AG09309 (cell line): ENCODE results near the gene INTS2.
A peak's percentile ranks its signal among the peaks of the same experiment; 100 is the strongest.
"Not testable (repeated sequence)": the region's sequence is repeated elsewhere in the genome, so short reads cannot be mapped to it uniquely, and the experiment has no call there.

Experiments used
- DNase-seq: peaks from one replicate; pipeline ENCODE4 v3.0.0-alpha.2; 2010; ENCODE audit warnings: low read depth
- H3K4me3 ChIP-seq: 2 replicates; pipeline ENCODE4 v1.5.1; 2011; ENCODE audit warnings: mild to moderate bottlenecking, low read depth, low read length, moderate library complexity; ENCODE audit not compliant: control insufficient read depth
- CTCF ChIP-seq: IDR thresholded peaks from 2 replicates; pipeline ENCODE4 v1.5.1; 2011; ENCODE audit warnings: mild to moderate bottlenecking, low read depth, low read length, inconsistent platforms; ENCODE audit not compliant: insufficient read depth, control insufficient read depth; ENCODE audit errors: missing control alignments

Gene INTS2

DNA sequence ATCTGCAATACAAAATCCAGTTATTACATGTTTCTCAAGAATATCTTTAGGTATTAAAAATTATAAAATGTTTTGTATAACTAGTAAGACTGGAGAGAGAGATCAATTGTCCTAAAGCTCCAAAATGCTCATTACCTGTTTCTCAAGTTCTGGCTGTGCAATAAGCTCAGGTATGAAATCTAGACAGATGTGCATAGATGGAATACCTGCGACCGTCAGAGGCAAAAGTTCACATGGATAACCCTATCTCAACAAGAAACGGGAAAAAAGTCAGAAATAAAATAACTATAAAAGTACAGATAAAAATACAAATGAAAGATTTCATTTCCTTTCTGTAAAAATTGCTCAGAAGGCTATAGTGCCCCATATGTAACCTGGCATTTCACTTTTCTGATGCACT, 58.6 kb downstream of the INTS2 start:
- no peak for TF ChIP-seq CTCF
- no peak for DNase-seq
- no peak overlapping the region for H3K4me3 ChIP-seq

DNA sequence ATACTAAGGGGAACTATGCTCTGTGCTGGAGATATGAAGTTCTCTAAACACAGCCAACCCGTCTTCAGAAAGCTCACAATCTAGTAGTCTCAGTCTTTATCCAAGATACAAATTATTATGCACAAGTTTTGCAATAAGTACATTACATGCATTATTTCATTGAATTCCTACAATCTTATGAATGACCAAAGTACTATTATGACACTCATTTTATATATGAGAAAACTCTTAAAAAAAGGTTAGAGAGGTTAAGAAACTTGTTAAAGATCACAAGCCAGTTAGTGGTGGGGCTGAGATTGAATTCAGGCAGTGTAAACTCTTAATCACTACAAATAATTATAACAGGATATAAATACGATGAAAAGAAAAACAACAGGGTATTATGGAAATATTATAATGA, 59.7 kb downstream of the INTS2 start:
- no peak for DNase-seq
- no peak for TF ChIP-seq CTCF
- H3K4me3 ChIP-seq: no peak overlapping the region

GRCh38 chr17:61867033-61867432, 60.7 kb downstream of the INTS2 start:
- TF ChIP-seq CTCF: no peak
- DNase-seq: no peak

DNA sequence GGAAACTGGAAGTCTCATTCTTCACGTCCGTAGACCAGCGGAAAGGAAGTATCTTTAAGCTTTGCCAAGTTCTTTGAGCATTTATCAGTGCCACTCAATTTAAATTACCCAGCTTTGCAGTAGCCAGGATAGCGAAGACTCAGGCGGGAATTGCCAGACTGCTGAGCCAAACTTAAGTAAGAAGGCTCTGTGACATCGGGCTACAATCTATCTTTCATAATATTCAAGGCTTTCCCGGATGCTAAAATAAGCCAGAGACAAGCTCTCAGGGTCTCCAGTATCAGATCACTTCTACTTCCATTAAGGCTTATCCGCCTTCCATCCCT, 64.0 kb downstream of the INTS2 start:
- no peak for TF ChIP-seq CTCF
- no peak for DNase-seq
- peak overlapping the region; percentile 78 for H3K4me3 ChIP-seq

More at GRCh38 chr17:61867033-61867432, 60.7 kb downstream of the INTS2 start:
- no peak overlapping the region for H3K4me3 ChIP-seq

- no peak for TF ChIP-seq CTCF
- peak; percentile 59 for DNase-seq
These were observed 64.6 kb downstream of the INTS2 start, which contains the start of gene BRIP1 for GRCh38 chr17:61862975-61863800. Gene BRIP1, minus strand, starts transcription at chr17:61863528. Its CDS starts 1,989 bp downstream, at chr17:61861539.

GRCh38 chr17:61862105-61862574, 65.6 kb downstream of the INTS2 start:
- DNase-seq: no peak
- no peak for TF ChIP-seq CTCF
- H3K4me3 ChIP-seq: no peak overlapping the region

More at GRCh38 chr17:61862975-61863800, 64.6 kb downstream of the INTS2 start, which contains the start of gene BRIP1:
- peak within 1 kb of the TSS; percentile 78 for H3K4me3 ChIP-seq

- not testable (repeated sequence) for H3K4me3 ChIP-seq
These were observed 67.4 kb downstream of the INTS2 start for GRCh38 chr17:61860397-61860796.

More at GRCh38 chr17:61860397-61860796, 67.4 kb downstream of the INTS2 start:
- not testable (repeated sequence) for DNase-seq
